H1 (cell line): Measurements from ENCODE around the gene SHC1.

Experiments used
- EGR1 ChIP-seq: IDR thresholded peaks from 2 replicates; pipeline ENCODE4 v1.6.1; 2011; ENCODE audit warnings: low read depth, low read length, borderline replicate concordance
- EZH2 ChIP-seq: fragments of 200-600 bp; sonication (generic); IDR thresholded peaks from 2 replicates; pipeline ENCODE4 v1.7.1; 2012; ENCODE audit warnings: low read depth, mild to moderate bottlenecking, moderate library complexity, low read length, inconsistent platforms; ENCODE audit not compliant: severe bottlenecking
- JUN ChIP-seq: IDR thresholded peaks from 2 replicates; pipeline ENCODE4 v1.6.1; 2011; ENCODE audit warnings: low read depth, mild to moderate bottlenecking, improper control_type of control experiment, low read length
- POLR2A ChIP-seq, 2 experiments: IDR thresholded peaks; 1 replicate in 1 of 2; 2 replicates in 1 of 2; pipeline ENCODE4 v1.6.1; 2011; ENCODE audit warnings: low read depth in 2 of 2, low read length in 2 of 2, mild to moderate bottlenecking in 2 of 2; ENCODE audit errors: control extremely low read depth in 1 of 2
- POLR2AphosphoS5 ChIP-seq: IDR thresholded peaks from 2 replicates; pipeline ENCODE4 v1.6.1; 2011; ENCODE audit warnings: low read depth, low read length
- RXRA ChIP-seq: IDR thresholded peaks from 2 replicates; pipeline ENCODE4 v1.6.1; 2011; ENCODE audit warnings: low read depth, mild to moderate bottlenecking, low read length, moderate library complexity; ENCODE audit not compliant: insufficient read depth
- TF ChIP-seq, protein P1 (sequence below), 3 experiments: IDR thresholded peaks; 1 replicate in 2 of 3; 2 replicates in 1 of 3; pipeline versions ENCODE4 v1.5.1 to v1.6.1; 2011; ENCODE audit warnings: low read length in 3 of 3, mild to moderate bottlenecking in 3 of 3, inconsistent platforms in 2 of 3, low read depth in 1 of 3, moderate library complexity in 1 of 3; ENCODE audit not compliant: insufficient read depth in 1 of 3; ENCODE audit errors: control extremely low read depth in 1 of 3
- TF ChIP-seq, protein P2 (sequence below): IDR thresholded peaks from 2 replicates; pipeline ENCODE4 v1.6.1; 2012; ENCODE audit warnings: inconsistent platforms

DNA sequence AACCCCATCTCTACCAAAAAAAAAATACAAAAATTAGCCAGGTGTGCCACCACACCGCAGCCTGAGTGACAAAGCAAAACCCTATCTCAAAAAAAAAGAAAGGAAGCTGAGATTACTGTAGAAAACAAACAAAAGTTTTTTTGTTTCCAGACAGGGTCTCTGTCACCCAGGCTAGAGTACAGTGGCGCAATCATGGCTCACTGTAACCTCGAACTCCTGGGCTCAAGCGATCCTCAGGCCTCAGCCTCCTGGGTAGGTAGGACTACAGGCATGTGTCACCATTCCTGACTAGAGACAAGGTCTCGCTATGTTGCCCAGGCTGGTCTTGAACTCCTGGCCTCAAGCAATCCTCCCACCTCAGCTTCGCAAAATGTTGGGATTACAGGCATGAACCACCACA is 6.2 kb downstream of the SHC1 start:
- TF ChIP-seq POLR2A (IDR thresholded peaks at IDR 0.05; ENCODE audit: control extremely low read depth in 1 of 2, low read depth in 2 of 2, low read length in 2 of 2) (no peak), EZH2 (no peak), RXRA (no peak), POLR2AphosphoS5 (no peak), JUN (no peak), EGR1 (no peak)
- TF ChIP-seq, protein P1, sequence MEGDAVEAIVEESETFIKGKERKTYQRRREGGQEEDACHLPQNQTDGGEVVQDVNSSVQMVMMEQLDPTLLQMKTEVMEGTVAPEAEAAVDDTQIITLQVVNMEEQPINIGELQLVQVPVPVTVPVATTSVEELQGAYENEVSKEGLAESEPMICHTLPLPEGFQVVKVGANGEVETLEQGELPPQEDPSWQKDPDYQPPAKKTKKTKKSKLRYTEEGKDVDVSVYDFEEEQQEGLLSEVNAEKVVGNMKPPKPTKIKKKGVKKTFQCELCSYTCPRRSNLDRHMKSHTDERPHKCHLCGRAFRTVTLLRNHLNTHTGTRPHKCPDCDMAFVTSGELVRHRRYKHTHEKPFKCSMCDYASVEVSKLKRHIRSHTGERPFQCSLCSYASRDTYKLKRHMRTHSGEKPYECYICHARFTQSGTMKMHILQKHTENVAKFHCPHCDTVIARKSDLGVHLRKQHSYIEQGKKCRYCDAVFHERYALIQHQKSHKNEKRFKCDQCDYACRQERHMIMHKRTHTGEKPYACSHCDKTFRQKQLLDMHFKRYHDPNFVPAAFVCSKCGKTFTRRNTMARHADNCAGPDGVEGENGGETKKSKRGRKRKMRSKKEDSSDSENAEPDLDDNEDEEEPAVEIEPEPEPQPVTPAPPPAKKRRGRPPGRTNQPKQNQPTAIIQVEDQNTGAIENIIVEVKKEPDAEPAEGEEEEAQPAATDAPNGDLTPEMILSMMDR (IDR thresholded peaks at IDR 0.05; ENCODE audit: control extremely low read depth in 1 of 3, insufficient read depth in 1 of 3, low read depth in 1 of 3, low read length in 3 of 3), result no peak
- TF ChIP-seq, protein P2, sequence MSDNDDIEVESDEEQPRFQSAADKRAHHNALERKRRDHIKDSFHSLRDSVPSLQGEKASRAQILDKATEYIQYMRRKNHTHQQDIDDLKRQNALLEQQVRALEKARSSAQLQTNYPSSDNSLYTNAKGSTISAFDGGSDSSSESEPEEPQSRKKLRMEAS, result no peak
